Nephron progenitor cell (in vitro differentiated cells): ENCODE data around the gene CERS1.

Experiments used
- DNase-seq: peaks from one replicate; pipeline ENCODE4 v3.0.0; 2021
- H3K27ac Mint-ChIP-seq: 2 replicates; pipeline ENCODE4 v1.8.0; 2021; ENCODE audit warnings: mild to moderate bottlenecking, moderate library complexity, mixed read lengths
- H3K27me3 Mint-ChIP-seq: 2 replicates; pipeline ENCODE4 v1.8.0; 2021; ENCODE audit warnings: mild to moderate bottlenecking, low read depth, mixed read lengths; ENCODE audit not compliant: poor library complexity
- H3K36me3 Mint-ChIP-seq: 2 replicates; pipeline ENCODE4 v1.8.0; 2021; ENCODE audit warnings: low read depth, mixed read lengths
- H3K4me1 Mint-ChIP-seq: 2 replicates; pipeline ENCODE4 v1.8.0; 2021; ENCODE audit warnings: mixed read lengths
- H3K4me3 Mint-ChIP-seq: 2 replicates; pipeline ENCODE4 v1.8.0; 2021; ENCODE audit warnings: mild to moderate bottlenecking, moderate library complexity, mixed read lengths
- H3K9me3 Mint-ChIP-seq: 2 replicates; pipeline ENCODE4 v1.8.0; 2021; ENCODE audit warnings: mild to moderate bottlenecking, moderate library complexity, mixed read lengths
- TF ChIP-seq, protein P1 (sequence below): fragments of 200-600 bp; sonication (generic); IDR thresholded peaks from 2 replicates; pipeline ENCODE4 v1.5.0; 2021; ENCODE audit warnings: antibody characterized with exemption

The CERS1 gene

DNA sequence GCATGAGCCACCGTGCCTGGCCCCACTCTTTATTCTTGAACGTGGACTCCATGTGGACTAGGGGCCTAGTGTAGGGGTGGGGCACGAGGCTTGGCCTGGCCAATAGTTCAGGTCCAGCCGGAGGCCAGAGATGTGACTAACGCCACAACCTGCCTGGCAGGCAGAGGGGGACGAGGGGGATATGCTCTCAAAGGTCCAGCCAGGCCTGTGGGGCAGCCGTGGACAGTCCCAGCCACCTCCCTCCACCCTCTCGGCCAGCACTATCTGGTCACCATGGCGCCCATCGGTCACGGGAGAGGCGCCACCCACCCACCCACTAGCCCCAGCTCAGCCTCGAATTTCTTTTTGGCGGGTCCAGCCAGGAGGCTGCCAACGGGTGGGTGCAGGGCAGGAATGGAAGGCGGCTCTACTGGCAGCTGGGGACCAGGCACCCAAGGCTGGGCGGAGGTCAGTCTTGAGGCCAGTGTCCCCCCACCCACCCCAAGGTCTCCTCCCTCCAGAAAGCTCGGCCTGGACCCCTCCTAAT, 2.2 kb upstream of the CERS1 start:
- Mint-ChIP-seq H3K4me1 (peaks cover 9% of the 10 kb centered on the region), H3K9me3 (no peaks in the 10 kb centered on the region), H3K27ac (no peak overlapping the region), H3K4me3 (no peak overlapping the region), H3K27me3 (peaks cover 3% of the 10 kb centered on the region), H3K36me3 (peaks cover 13% of the 10 kb centered on the region)
- TF ChIP-seq, protein P1, sequence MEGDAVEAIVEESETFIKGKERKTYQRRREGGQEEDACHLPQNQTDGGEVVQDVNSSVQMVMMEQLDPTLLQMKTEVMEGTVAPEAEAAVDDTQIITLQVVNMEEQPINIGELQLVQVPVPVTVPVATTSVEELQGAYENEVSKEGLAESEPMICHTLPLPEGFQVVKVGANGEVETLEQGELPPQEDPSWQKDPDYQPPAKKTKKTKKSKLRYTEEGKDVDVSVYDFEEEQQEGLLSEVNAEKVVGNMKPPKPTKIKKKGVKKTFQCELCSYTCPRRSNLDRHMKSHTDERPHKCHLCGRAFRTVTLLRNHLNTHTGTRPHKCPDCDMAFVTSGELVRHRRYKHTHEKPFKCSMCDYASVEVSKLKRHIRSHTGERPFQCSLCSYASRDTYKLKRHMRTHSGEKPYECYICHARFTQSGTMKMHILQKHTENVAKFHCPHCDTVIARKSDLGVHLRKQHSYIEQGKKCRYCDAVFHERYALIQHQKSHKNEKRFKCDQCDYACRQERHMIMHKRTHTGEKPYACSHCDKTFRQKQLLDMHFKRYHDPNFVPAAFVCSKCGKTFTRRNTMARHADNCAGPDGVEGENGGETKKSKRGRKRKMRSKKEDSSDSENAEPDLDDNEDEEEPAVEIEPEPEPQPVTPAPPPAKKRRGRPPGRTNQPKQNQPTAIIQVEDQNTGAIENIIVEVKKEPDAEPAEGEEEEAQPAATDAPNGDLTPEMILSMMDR = no peak
- peak; percentile 33 for DNase-seq

DNA sequence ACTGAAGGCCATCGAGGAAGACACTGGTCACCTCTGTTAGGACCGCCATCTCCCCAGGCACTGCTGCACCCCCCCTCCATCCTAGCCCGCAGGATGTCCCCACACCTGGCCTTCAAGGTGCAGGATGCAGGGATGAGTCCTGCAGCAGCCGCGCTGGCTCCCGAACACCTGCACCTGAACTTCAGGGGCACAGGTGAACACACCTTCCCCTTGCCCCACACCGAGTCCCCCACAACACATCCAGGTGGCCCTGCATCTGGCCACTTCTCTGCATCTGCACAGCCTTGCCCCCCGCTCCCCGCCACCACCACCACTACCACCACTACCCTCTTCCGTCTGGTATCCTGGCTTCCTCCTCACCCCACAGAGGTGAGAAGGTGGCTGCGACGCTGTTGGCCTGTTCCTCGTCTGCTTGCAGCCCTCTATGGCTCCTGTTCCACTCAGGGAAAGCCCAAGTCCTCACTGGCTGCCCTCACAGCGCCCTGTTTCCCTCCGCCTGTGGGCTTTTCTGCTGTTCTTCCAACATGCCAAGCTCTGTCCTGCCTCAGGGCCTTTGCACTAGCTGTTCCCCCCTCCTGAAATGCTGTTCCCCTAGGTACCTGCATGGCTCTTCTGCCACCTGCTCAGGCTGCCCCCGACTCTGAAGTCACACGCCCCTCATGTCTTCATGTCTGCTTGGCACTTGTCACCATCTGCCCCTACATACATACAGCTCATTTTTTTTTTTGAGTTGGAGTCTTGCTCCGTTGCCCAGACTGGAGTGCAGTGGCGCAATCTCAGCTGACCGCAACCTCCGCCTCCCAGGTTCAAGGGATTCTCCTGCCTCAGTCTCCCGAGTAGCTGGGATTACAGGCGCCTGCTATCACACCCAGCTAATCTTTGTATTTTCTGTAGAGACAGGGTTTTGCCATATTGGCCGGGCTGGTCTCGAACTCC, 1.4 kb upstream of the CERS1 start:
- Mint-ChIP-seq H3K36me3 (peaks cover 13% of the 10 kb centered on the region), H3K27ac (no peak overlapping the region), H3K4me1 (peaks cover 9% of the 10 kb centered on the region), H3K27me3 (peaks cover 3% of the 10 kb centered on the region), H3K9me3 (no peaks in the 10 kb centered on the region), H3K4me3 (peak overlapping the region; percentile 83)
- TF ChIP-seq, protein P1 = no peak
- no peak for DNase-seq

DNA sequence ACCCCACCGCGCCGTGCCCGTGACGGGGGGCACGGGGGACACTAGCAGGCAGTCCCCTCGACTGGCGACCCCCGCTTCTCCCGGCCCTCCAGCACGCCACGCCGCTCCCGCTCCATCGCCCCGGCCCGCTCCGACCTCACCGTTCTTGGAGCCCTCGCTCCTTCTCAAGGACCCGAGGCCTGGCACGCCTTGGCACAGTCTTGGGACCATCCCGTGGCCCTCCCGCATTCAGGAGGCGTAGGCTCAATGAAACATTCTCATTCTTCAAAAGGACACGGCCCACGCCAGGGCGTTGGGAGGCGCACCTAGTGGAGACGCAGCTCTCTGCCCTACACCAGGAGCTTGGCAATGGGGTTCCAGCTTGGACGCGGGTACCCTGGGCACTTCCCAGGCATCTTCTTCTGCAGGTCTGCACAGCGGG, 473 bp upstream of the CERS1 start:
- no peaks in the 10 kb centered on the region for H3K9me3 Mint-ChIP-seq
- peaks cover 9% of the 10 kb centered on the region for H3K4me1 Mint-ChIP-seq
- TF ChIP-seq, protein P1 = no peak
- peaks cover 6% of the 10 kb centered on the region for H3K27me3 Mint-ChIP-seq
- peak overlapping the region; percentile 83 for H3K4me3 Mint-ChIP-seq
- H3K36me3 Mint-ChIP-seq = peaks cover 9% of the 10 kb centered on the region
- no peak overlapping the region for H3K27ac Mint-ChIP-seq
- no peak for DNase-seq

DNA sequence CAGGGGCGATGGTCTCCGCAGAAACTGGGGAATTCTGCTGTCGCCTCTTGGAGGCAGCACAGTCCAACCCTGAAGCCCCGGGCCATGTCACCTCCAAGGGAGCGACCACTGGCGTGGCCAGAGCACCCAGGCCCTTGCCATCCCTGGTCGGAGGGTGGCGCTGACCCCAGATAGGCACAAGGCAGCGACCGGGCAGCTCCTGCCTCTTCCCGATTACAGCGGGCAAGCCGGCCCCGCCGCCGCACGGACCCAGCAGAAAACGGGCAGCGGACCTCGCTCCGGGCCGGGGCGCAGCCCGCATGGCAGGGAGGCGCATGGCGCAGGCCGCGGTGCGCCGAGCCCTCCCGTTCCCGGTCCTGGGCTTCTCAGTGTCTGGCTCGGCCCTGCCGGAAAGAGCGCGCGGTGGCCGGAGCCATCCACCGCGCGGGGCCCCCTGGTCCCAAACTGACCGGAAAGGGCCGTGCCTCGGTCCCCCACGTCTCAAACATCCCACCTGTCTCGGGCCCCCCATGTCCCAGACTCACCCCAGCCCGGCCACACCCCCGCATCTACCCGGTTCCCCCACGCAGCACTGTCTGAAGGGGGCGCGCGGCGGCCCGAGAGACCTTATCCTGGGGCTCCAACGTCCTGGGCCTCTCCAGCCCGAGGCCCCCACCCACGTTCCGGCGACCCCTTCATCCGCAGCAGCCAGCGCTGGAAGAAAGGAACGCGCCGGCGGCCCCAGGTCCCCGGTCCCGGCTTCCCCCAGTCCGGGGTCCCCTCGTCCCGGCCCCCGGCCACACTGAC, 727 bp downstream of the CERS1 start:
- H3K9me3 Mint-ChIP-seq = no peaks in the 10 kb centered on the region
- TF ChIP-seq, protein P1 = peak; percentile 46
- H3K27ac Mint-ChIP-seq = no peak overlapping the region
- DNase-seq = peak; percentile 78
- peaks cover 9% of the 10 kb centered on the region for H3K4me1 Mint-ChIP-seq
- H3K27me3 Mint-ChIP-seq = peaks cover 6% of the 10 kb centered on the region
- peak overlapping the region; percentile 83 for H3K4me3 Mint-ChIP-seq
- no peaks in the 10 kb centered on the region for H3K36me3 Mint-ChIP-seq

DNA sequence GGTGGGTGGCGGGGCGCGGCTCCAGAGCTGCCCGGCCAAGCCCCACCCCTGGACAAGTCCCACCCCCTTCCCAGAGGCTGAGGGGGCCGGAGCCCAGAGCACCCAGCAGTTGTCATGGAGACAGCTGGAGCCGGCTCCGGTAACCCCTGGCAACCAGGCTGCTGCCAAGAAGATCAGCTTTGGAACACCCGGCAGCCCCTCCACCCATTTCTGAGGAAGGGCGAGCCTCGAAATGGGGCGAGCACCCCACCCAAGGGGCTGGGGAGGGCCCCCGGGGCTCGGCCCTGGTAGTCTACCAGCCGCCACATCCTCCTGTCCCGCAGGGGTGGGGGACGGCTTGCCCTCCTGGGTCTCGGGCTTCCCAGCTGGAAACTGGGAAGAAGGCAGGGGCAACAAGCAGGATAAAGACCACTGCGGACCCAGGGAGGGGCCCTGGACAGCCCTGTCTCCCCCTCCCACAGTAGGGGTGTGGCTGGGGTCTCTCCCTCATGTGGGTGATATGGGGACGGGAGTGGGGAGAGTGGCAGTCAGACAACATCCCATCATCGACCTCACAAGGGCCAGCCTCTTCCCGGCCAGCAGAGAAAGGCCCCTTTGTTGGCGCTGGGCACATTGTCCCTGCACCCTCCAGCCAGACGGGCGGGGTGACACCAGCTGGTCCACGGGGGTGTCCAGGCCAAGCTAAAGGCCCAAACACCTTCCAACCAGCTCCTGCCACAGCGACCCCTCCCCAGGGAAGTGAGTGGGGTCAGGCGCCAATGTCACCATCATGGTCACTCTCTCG, 1.5 kb downstream of the CERS1 start:
- Mint-ChIP-seq H3K4me3 (peak overlapping the region; percentile 83), H3K9me3 (no peaks in the 10 kb centered on the region), H3K4me1 (peaks cover 9% of the 10 kb centered on the region), H3K27me3 (peaks cover 6% of the 10 kb centered on the region), H3K27ac (no peak overlapping the region), H3K36me3 (peaks cover 6% of the 10 kb centered on the region)
- TF ChIP-seq, protein P1 = no peak
- DNase-seq = peak; percentile 69
